NCI-H1092 (cell line): Measurements from ENCODE around the gene NOTO.
"Not testable (repeated sequence)": the region's sequence is repeated elsewhere in the genome, so short reads cannot be mapped to it uniquely, and the experiment has no call there.

ENCODE experiments used
- DNase-seq: peaks from one replicate; lab custom pipeline; 2025; lab: John Stamatoyannopoulos, UW

NOTO gene, protein sequence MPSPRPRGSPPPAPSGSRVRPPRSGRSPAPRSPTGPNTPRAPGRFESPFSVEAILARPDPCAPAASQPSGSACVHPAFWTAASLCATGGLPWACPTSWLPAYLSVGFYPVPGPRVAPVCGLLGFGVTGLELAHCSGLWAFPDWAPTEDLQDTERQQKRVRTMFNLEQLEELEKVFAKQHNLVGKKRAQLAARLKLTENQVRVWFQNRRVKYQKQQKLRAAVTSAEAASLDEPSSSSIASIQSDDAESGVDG

DNA sequence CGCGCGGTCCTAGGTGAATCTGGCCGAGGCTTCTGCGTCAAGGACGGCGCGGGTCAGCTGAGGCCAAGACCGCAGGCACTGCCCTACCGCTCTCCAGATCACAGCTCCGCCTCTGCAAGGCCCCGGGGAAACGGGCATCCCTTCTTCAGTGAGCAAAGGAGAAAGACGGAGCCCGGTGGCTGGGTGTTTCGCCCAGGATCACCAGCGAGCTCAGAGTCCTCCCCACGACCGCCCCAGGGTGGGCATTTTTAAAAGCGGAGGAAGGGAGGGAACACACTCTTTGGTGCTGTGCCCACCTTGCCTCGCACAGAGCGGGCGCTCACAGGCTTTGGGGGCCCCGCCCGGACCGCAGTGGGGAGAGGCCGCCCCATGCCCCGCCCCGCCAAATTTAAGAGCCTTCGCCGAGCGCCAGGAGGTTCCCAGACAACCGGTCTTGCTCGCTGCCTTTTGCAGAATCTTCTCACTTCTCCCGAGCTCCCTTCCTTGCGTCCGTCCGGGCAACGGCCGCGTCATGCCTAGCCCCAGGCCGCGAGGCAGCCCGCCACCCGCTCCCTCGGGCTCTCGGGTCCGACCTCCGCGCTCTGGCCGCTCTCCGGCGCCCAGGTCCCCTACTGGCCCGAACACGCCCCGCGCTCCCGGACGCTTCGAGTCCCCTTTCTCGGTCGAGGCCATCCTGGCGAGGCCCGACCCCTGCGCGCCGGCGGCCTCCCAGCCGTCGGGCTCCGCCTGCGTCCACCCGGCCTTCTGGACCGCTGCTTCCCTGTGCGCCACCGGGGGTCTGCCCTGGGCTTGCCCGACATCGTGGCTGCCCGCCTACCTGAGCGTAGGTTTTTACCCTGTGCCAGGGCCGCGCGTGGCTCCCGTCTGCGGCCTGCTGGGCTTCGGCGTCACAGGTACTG lies at the start of gene NOTO:
Gene NOTO (plus strand): TSS at position 419 of the 899 bp plus-strand sequence. CDS start 93 bp downstream, at position 512.
- no peak for DNase-seq

DNA sequence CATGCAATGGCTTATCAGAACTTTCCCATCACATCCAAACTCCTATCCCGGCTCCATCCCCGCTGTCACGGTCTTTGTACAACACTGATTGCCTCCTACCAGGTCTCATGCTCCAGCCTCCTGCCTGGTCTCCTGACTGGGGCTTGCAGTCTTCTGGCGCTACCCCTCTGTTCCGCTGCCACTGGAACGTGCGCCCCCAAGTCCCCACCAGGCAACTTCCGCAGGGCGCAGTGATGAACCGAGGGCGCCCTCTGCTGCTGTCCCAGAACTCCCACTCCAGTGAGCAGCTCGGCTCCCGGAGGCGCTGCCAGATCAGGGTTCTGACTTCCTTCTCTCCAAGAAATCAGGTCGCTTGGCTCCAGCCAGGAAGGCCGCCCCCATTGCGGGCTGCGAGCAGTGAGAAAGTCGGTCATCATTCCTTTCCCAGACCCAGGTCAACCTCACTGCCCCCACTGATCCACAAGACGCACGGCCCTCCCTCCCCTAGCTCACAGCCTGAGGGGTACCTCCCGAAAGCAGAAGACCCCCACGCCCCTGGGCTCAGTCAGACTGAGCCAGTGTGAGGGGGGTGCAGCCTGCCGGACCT lies 45.7 kb upstream of the NOTO start:
- peak; percentile 13 for DNase-seq

DNA sequence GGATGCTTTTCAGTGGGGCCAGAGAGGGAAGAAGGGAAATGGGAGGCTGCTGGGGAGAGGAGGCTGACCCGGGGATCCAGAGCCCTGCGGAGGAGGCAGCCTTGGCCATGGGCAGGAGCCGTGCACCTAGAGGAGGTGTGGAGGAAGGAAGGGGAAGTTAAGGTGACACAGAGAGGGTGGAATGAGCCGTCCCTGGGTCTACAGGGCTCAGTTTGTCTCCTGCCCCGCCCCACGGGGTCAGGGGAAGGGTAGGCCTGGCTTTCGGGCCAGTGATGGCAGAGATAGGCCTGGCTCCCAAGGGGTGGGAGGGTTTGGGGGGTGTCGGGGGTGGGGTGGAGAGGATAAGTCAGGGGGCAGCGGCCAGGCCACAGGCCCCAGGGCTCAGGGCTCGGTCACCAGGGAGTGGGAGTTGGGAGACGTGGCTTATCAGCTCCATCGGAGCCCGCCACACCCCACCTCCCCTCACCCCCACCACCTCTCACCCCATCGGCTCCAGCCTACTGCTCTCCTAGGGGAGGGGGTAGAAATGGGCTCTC lies 39.5 kb upstream of the NOTO start:
- no peak for DNase-seq

DNA sequence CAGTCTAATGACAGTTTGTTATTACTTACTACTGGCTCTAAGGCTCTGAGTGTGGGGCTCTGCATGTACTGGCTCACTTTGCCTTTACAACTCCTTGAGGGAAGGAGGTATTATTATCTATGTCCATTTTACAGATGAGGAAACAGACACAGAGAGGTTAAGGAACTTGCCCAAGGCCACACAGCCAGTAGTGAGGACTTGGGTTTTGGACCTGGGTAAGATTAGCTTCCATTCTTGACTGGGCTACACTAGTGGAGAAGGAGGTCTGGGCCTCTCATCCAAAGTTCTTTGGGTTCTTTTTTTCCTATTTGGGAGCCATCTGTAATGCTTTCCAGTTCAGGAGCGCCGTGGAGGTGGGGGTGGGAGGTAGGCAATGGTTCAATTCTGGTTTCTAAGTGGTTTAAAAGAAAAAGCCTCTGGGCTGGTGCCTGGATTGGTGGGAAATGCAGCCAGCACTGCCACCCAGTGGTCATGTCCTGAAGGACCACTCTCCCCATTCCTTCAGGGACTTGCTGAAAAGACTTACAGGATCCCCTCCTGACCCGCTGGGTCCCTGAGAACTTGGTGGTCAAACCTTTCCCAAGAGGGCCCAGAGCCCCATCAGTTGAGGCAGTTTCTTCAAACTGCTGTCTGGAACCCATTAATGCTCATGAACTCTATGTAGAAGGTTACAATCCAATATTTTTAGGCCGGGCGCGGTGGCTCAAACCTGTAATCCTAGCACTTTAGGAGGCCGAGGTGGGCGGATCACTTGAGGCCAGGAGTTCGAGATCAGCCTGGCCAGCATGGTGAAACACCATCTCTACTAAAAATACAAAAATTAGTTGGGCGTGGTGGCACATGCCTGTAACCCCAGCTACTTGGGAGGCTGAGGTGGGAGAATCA lies 38.6 kb upstream of the NOTO start:
- no peak for DNase-seq

DNA sequence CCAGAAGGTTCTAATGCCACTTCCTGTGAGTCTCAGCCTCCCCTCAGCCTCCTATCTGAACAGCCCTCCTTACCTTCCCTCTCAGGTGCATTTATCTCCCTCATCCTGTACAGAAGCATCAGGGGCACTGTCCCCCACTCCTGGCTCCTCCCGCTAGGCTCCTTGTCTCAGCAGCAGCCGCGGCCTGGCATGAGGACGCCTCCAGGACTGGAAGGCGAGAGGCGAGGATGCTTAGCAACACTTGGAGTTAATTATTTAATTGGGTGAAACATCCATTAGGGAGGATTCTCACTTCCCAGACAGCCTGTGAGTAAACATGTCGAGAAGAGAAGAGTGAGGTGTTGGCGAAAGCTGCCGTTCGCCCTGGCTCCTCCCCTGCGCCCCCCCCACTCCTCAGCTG lies 36.4 kb upstream of the NOTO start:
- DNase-seq = not testable (repeated sequence)

DNA sequence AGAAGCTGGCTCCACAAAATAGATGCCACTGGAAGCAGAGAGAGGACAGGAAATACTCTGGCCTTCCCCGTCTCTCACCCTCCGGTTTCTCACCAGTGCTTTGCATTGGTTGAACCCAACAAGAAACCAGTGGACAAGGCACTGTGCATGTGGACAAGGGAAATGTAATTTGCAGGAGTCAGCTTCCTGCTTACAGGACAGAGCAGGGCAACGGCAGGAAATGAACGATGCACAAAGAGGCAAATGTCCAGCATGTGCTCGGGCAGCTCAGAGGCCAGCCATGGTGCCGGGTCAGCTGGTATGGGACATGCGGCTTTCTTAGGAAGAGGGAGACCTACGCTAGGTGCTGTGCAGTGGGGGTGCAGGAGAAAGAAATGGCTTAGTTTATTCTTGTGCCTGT lies 35.6 kb upstream of the NOTO start:
- not testable (repeated sequence) for DNase-seq

DNA sequence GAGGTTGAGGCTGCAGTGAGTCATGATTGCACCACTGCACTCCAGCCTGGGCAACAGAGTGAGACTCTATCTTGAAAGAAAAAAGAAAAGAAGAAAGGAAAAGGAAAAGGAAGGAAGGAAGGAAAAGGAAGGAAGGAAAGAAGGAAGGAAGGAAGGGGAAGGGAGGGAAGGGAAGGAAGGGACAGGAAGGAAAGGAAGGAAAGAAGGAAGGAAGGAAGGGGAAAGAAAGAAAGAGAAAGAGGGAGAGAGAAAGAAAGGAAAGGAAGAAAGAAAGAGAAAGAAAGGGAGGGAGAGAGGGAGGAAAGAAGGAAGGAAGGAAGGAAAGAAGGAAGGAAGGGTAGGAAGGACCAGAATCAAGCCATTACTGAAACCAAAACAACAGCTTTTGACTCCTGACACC lies 34.0 kb upstream of the NOTO start:
- not testable (repeated sequence) for DNase-seq

DNA sequence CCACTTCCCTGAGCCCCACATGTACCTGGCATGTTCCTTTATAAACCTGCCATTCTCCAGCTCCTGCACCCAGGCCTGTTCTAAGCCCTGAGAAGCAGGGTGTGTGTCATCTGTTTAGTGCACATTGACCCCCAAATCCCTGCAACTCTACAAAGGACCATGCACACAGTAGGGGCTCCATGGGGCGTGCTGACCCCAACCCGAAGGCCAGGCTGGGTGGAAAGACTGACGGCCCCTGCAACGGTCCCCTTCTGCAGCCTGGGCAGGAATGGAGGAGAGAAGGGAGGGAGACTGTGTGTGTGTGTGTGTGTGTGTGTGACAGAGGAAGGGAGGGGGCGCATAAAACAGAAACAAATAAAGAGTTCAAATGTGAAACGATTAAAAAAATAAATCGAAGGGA lies 32.0 kb upstream of the NOTO start:
- not testable (repeated sequence) for DNase-seq

DNA sequence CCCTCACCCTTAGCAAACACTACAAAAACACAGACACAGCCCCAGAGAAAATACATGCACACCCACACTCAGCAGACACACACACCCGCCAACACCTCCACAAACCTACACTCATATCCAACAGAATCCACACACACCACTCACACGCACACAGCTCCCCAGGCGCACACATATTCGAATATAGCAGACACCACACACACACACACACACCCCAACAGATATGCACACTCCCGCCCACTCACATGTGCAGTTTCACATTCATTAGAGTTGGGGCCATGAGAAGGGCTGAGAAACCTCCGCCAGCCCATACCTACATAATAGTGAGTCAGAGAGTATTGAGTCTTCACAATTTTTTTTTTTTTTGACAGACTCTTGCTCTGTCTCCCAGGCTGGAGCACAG lies 29.4 kb upstream of the NOTO start:
- DNase-seq = no peak

DNA sequence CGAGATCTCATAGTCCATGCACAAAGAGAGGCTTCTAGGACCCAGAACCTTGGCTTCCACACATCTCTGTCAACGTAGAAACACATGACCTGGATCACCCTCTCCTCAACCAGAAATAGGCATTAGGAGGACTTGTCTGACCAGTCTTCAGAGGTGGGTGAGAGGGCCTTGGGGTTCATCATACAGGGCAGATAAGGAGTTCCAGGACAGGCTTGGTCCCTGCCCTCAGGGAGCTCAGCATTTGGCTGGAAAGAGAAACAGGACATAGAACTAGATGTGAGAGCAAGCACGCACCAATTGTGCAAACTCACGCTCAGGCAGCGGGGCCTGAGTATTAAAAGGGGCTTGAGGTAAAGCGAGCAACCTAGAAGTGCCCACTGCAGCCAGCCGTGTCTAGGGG lies 28.6 kb upstream of the NOTO start:
- DNase-seq = no peak

DNA sequence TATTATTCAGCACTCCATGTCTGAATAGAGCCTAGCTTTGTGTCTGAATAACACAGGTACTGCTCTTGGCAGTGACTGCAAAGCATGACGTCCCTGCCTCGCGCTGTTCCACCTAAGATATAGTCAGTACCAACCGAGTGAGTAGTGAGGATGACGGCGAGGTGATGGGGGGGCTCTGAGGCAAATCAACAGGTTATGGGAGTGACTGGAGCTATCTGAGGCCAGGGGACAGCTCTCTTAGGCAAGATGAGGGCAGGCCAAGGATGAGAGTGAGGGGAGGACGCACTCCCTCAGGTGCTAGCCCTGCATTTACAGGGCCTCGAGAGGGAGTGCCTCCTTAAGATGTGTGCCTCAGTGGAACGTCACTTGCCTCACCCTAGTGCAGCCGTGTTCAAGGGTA lies 28.1 kb upstream of the NOTO start:
- DNase-seq = no peak

DNA sequence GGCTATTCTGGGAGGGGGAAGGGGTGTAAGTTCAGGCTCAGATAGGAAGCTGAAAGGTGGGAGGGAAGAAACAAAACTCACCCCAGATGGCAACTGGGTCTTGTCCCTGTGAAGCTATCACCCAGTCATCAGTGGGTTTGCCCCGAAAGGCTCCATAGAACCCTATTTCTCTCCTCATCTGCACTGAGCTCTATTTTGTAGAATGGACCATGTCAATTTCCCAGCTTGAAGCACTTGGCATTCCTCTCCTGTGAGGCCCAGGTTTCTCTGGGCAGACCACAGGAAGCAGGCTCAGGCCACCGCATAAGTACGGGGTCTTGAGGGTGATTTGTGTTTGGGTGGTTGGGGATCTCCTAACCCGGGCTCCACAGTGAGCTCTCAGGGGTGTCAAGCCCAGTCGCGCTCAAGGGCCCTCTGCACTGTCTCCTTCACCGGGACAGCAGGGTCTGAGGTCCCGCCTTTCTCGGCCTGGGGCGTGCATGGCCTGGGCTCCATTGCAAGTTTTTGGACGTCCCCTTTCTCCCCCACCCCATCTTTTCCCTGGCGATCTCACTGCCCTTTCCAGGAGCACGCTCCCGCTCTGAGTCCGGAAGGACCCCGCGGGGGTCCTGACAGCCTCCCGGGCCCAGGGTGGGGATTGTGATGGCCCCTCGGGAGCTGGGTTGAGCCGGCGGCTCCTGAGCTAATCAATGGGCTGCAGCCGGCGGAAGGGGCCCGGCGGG lies 27.3 kb upstream of the NOTO start:
- no peak for DNase-seq

DNA sequence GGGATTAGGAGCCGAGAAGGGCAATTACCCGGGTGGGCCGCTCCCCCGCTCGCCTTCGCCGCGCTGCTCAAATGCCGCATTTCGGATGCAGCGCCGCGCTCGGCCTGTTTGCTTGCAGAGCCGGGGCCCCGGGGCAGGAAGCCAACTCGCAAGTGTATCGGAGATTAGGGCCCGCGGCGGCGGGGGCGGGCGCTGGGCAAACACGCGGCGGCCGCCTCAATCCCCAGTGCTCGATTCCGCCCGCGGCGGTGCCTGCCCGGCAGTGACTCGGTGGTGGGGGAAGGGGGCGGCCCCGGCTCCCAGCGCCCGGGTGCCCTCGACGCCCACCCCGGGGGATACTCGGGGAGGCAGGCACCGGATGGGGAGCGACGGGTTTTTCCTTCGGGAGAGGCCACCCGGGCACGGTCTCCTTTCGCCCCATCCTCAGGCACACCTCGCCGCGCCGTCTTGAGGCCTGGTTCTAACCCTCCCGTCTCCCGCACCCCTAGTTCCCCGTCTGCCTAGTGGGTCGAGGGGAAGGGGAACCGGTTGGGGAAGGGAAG lies 26.6 kb upstream of the NOTO start:
- DNase-seq = peak; percentile 13

DNA sequence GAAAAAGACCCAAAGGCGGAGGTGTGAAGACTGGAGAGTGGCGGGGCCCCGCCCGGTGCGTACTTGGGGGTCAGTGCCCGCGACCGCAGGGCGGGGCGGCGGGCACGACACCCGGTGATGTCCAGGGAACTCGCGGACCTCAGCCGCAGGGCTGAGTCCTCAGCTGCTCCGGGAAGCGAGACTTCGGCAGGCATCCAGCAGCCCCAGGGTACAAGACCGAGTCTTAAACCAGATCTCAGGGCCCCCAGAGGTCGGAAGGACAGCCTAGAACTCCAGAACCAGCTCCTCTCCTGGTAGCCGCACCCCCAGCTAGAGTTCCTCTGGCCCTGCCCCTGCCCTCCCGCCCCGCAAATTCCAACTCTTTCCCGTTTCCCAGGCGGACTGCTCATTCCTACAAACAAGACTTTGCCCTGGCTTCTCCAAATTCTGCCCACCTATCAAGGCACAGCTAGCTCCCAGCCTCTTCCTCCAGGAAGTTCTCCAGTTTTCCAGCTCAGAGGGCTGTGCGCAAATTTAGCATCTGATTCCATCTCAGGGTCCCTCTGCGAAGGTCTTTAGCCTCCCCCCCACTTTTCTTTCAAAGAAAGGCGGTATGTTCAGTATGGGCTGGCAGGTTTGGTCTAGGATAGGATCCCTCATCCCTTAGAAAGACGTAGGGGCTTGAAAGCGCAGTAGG lies 26.0 kb upstream of the NOTO start:
- DNase-seq = no peak

DNA sequence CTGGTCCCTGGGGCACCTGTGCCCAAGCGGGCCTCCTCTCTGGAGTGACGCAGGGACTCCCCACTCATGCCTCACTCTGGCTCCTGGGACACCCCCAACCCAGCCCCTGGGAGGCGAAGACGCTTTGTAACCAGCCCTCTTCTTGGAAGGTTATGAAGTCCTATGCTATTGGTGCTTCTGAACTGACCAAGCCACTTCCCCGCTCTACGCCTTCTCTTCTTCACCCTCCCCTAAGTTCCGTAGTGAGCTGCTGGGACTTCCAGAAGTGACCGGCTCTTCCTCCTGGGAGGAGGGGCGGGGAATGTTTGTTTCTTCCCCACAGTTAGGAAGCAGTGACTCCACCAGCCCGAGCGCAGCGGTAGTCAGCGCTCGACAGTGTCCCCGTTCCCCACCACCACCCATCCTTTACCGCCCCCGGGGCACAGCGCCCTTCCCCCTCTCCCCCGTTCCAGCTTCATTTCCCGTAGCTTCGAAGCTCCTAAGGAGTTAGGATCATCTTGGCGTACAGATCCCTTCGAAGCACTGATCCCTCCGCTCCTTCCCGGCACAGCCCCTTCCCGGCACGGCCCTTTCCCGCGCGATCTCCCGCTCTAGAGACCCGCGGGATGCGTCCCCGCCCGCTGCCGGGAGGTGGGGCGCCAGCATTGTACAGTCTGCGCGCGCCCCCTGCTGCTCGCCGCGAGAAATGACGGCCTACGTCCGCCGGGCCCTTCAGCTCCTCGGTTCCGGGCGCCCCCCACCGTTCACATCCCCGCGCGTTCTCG lies 25.3 kb upstream of the NOTO start:
- peak; percentile 64 for DNase-seq

DNA sequence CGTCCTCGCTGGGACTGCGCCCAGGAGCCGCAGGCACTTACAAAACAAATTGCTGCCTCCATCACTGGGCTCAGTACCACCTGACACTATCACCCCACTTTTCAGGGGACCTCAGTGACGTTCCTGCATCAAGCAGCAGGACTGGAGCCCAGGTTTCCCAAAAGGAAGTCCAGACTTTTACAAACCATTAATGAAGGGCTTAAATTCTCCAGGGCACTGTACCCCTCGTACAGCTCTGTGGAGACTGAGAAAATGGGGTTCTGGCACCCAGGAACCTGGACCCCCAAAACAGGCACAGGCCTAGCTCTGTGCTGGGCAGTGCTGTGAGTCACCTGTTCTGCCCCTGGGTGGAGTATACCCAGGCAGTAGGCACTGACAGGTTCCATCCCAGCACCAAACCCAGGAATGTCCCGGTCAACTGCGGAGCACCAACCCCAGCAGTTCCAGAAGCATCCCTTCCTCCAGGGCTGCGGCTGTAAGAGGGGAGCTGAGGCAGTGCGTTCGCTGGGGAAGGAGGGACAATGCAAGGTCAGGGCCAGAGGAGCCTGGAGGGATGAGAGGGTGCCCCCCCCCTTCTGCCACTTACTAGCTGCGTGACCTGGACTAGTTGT lies 24.6 kb upstream of the NOTO start:
- no peak for DNase-seq

DNA sequence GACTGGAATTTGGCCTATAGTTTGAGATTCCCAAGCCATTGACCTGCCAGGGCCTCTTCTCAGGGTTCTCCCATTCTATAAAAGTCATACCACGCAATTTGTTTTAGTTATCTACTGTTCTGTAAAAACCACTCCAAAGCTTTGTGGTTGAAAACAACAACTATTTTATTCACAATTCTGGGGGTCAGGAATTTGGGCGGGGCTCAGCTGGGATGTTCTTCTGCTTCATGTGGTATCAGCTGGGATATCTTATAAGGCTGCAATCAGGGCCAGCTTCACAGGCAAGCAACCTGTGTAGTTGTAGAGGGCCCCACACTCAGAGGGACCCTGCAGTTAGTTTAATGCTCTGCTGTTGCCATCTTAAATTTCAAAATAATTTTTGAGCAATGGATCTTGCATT lies 16.4 kb upstream of the NOTO start:
- no peak for DNase-seq

DNA sequence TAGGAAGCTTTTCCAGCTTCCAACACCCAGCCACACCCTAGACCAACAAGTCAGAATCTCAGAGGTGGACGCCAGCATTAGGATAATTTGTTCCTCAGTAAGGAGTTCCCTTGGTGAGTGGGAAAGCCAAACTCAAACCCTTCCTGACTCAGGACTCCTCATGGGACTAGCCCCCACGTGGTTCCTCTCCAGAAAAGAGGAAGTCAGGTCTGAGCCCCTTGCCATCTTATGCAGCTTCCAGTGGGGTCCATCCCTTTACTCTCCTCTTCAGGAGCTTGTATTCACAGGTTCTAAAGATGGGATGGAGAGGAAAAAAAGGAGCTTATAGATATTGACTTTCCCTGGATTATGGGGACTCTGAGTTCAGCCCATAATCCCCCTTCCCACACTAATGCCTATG lies 14.8 kb upstream of the NOTO start:
- DNase-seq = no peak

DNA sequence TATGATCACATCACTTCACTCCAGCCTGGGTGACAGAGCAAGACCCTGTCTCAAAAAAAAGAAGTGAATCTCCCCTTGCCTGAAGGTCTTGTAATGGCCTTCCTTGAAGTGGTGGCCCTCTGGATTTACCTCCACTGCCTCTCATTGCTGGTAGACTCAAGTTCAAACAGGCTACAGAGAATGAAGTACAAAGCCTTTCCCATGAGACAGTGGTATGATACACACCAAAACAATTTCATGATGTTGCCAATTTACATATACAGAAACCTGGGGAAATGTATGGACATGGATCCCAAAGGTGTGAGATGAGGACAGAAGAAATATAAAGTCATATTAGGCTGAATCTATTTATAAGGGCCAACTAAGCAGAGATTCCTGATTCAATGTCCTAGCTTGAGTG lies 4.8 kb upstream of the NOTO start:
- DNase-seq = no peak
